K562 treated with DMSO at 1 percent for 48 hours (cell line): ENCODE results near the gene CABP7. TPM values are rescaled to one million over a fixed set of nuclear protein-coding genes. Genes with fewer than 3 reads are reported as not detected.

ENCODE experiments used
- total RNA-seq: library from RNA; unstranded; fragments of 300-600 nt; gene quantifications from 2 replicates; pipeline ENCODE4 v1.2.3, GENCODE V29; 2022; ENCODE audit warnings: low replicate concordance; ENCODE audit errors: extremely low read depth

CABP7 gene
- total RNA-seq = not detected in 2 replicates

GRCh38 chr22:29719899-29720645, at the start of gene CABP7:
CABP7 (plus strand) TSS chr22:29720003; CDS start chr22:29720425, 422 bp downstream.

GRCh38 chr22:29766632-29767170, 46.9 kb downstream of the CABP7 start, which contains the start of gene ZMAT5:
ZMAT5 (minus strand) TSS chr22:29767007; CDS start chr22:29748544, 18,463 bp downstream.

GRCh38 chr22:29767171-29768051, 47.6 kb downstream of the CABP7 start, which contains the start of gene UQCR10:
UQCR10 (plus strand) TSS chr22:29767369; CDS start chr22:29767399, 30 bp downstream.

Other genes starting within 250 kb of the CABP7 start
- not detected in 2 replicates for gene NEFH, start 239.8 kb upstream of the CABP7 start, total RNA-seq
- not detected in 2 replicates for gene THOC5, start 166.2 kb upstream of the CABP7 start, total RNA-seq
- gene NIPSNAP1, start 138.9 kb upstream of the CABP7 start, total RNA-seq = not detected in 2 replicates
- gene NF2, start 116.4 kb upstream of the CABP7 start, total RNA-seq = not detected in 2 replicates
- not detected in 2 replicates for gene ZMAT5, start 47.0 kb downstream of the CABP7 start, total RNA-seq
- not detected in 2 replicates for gene UQCR10, start 47.4 kb downstream of the CABP7 start, total RNA-seq
- gene ASCC2, start 118.3 kb downstream of the CABP7 start, total RNA-seq = 234 TPM in 1 of 2 replicates, not detected in the other
- not detected in 2 replicates for gene MTMR3, start 163.2 kb downstream of the CABP7 start, total RNA-seq